ENCODE measurements around the gene AARS2.

GRCh38 chr6:44276667-44277640 is 36.2 kb downstream of the AARS2 start:
- TF ChIP-seq CTCF (IDR thresholded peaks at IDR 0.05) (no peak), EP300 (IDR thresholded peaks at IDR 0.05) (no peak), POLR2A (IDR thresholded peaks at IDR 0.05) (no peak), POLR2AphosphoS5 (IDR thresholded peaks at IDR 0.05) (no peak)

Data from gastroesophageal sphincter (tissue), 3 donors.